Neural cell (in vitro differentiated cells): ENCODE results near the gene CTNNBL1.

Source experiments
- CTCF ChIP-seq: fragments of 450-650 bp; IDR thresholded peaks from 2 replicates; pipeline ENCODE4 v1.5.1; 2014; ENCODE audit warnings: antibody characterized with exemption, mild to moderate bottlenecking, moderate library complexity; ENCODE audit not compliant: poor library complexity, severe bottlenecking
- EP300 ChIP-seq: fragments of 450-650 bp; conservative IDR thresholded peaks from 2 replicates; pipeline ENCODE4 v1.6.1; 2014; ENCODE audit warnings: antibody characterized with exemption, mild to moderate bottlenecking, moderate library complexity; ENCODE audit not compliant: poor library complexity, severe bottlenecking
- EZH2 ChIP-seq: fragments of 200-600, 300-800 bp; shearing (Covaris generic), sonication (generic); IDR thresholded peaks from 2 replicates; pipeline ENCODE4 v1.6.1; 2014; ENCODE audit warnings: antibody characterized with exemption, low read length, borderline replicate concordance, mild to moderate bottlenecking; ENCODE audit not compliant: insufficient read depth, poor library complexity, severe bottlenecking
- RAD21 ChIP-seq: fragments of 450-650 bp; conservative IDR thresholded peaks from 2 replicates; pipeline ENCODE4 v1.6.1; 2014; ENCODE audit warnings: antibody characterized with exemption, mild to moderate bottlenecking, moderate library complexity

DNA sequence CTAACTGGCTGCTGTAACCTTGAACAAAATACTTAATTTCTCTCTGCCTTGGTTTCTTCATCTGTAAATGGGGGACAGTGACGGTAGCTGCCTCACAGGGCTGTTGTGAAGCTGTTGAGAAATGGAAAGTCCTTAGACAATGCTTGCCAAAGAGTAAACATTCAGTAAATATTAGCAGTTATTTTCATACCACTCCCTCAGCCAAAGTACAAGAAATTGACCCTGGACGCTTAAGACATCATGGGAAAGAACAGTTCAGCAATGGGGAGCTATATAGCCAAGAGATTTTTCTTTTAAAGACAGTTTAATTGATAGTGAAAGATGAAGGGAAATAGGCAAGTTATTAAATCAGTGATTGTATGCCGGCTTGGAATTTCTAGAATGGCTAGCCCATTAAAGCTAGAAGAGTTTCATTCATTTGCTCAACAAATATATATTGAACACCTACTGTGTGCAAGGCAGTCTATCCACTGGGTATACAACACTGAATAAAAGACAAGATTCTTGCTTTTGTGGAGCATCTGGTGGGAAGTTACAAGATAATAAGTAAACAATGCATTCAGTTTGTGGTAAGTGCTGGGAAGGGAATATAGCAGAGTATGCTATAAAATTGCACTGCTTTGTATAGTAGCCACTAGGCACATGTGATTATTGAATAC, 2.0 kb downstream of the CTNNBL1 start:
- TF ChIP-seq CTCF (no peak), RAD21 (no peak), EZH2 (no peak), EP300 (no peak)
